ENCODE measurements around the gene CDR2L. TPM values are rescaled to one million over a fixed set of nuclear protein-coding genes. Genes with fewer than 3 reads are reported as not detected.
A peak's percentile ranks its signal among the peaks of the same experiment; 100 is the strongest.
"Not testable (repeated sequence)": the region's sequence is repeated elsewhere in the genome, so short reads cannot be mapped to it uniquely, and the experiment has no call there.

The CDR2L gene
- total RNA-seq, 1 donor from 2014 or later, result 22.8 TPM

- Mint-ChIP-seq H3K9me3 (no peaks in the 10 kb centered on the region), H3K4me3 (no peak overlapping the region), H3K36me3 (peaks cover 35% of the 10 kb centered on the region), H3K27ac (peak overlapping the region; percentile 85), H3K4me1 (peaks cover 15% of the 10 kb centered on the region), H3K27me3 (ENCODE audit: low read depth) (no peaks in the 10 kb centered on the region)
- no peak for TF ChIP-seq CTCF (IDR thresholded peaks at IDR 0.05; ENCODE audit: unreplicated experiment)
- DNase-seq (ENCODE audit: low spot score in 2 of 2, unreplicated experiment in 2 of 2), result no peak
These were observed 33.1 kb downstream of the CDR2L start for GRCh38 chr17:75020331-75021110.

GRCh38 chr17:75024686-75025397 is 37.4 kb downstream of the CDR2L start:
- Mint-ChIP-seq H3K27ac (no peak overlapping the region), H3K9me3 (peaks cover 18% of the 10 kb centered on the region), H3K27me3 (ENCODE audit: low read depth) (no peaks in the 10 kb centered on the region), H3K36me3 (peaks cover 30% of the 10 kb centered on the region), H3K4me1 (peaks cover 11% of the 10 kb centered on the region), H3K4me3 (no peak overlapping the region)
- DNase-seq (ENCODE audit: low spot score in 2 of 2, unreplicated experiment in 2 of 2), result no peak
- no peak for TF ChIP-seq CTCF (IDR thresholded peaks at IDR 0.05; ENCODE audit: unreplicated experiment)

GRCh38 chr17:75025398-75025734 is 37.9 kb downstream of the CDR2L start:
- H3K4me1 Mint-ChIP-seq; H3K27ac Mint-ChIP-seq; DNase-seq (ENCODE audit: low spot score in 2 of 2, unreplicated experiment in 2 of 2); H3K4me3 Mint-ChIP-seq; H3K27me3 Mint-ChIP-seq (ENCODE audit: low read depth): not testable (repeated sequence)
- H3K36me3 Mint-ChIP-seq, result peaks cover 31% of the 10 kb centered on the region
- peaks cover 23% of the 10 kb centered on the region for H3K9me3 Mint-ChIP-seq

- H3K4me1 Mint-ChIP-seq; H3K4me3 Mint-ChIP-seq; H3K27me3 Mint-ChIP-seq (ENCODE audit: low read depth); H3K27ac Mint-ChIP-seq; DNase-seq (ENCODE audit: low spot score in 2 of 2, unreplicated experiment in 2 of 2): not testable (repeated sequence)
- H3K36me3 Mint-ChIP-seq, result peaks cover 23% of the 10 kb centered on the region
- peaks cover 26% of the 10 kb centered on the region for H3K9me3 Mint-ChIP-seq
These were observed 39.2 kb downstream of the CDR2L start for GRCh38 chr17:75026650-75027049.

GRCh38 chr17:75030161-75030560 is 42.7 kb downstream of the CDR2L start:
- no peak for TF ChIP-seq CTCF (IDR thresholded peaks at IDR 0.05; ENCODE audit: unreplicated experiment)
- no peak overlapping the region for H3K27ac Mint-ChIP-seq
- DNase-seq (ENCODE audit: low spot score in 2 of 2, unreplicated experiment in 2 of 2), result no peak
- H3K4me1 Mint-ChIP-seq, result peaks cover 9% of the 10 kb centered on the region
- H3K4me3 Mint-ChIP-seq, result no peak overlapping the region
- H3K36me3 Mint-ChIP-seq, result peaks cover 12% of the 10 kb centered on the region
- no peaks in the 10 kb centered on the region for H3K27me3 Mint-ChIP-seq (ENCODE audit: low read depth)
- peaks cover 26% of the 10 kb centered on the region for H3K9me3 Mint-ChIP-seq

- H3K27ac Mint-ChIP-seq, result peak overlapping the region; percentile 9
These were observed 44.7 kb downstream of the CDR2L start for GRCh38 chr17:75031972-75032719.

More at GRCh38 chr17:75031972-75032719, 44.7 kb downstream of the CDR2L start:
- Mint-ChIP-seq H3K9me3 (peaks cover 18% of the 10 kb centered on the region), H3K27me3 (ENCODE audit: low read depth) (no peaks in the 10 kb centered on the region), H3K4me3 (peak overlapping the region; percentile 98), H3K36me3 (peaks cover 7% of the 10 kb centered on the region), H3K4me1 (peaks cover 16% of the 10 kb centered on the region)
- DNase-seq (ENCODE audit: low spot score in 2 of 2, unreplicated experiment in 2 of 2), result no peak
- TF ChIP-seq CTCF (IDR thresholded peaks at IDR 0.05; ENCODE audit: unreplicated experiment), result no peak
